ENCODE measurements around the gene PTS.
A peak's percentile ranks its signal among the peaks of the same experiment; 100 is the strongest.

The PTS gene

GRCh38 chr11:112237451-112237850 is 11.2 kb downstream of the PTS start:
- peaks cover 27% of the 10 kb centered on the region for H3K36me3 ChIP-seq (replicated peaks)
- in situ Hi-C loops (cut with HindIII; ENCODE audit: low pct_ligation_motif_present, low sequenced_read_pairs) = no loop called here

GRCh38 chr11:112238041-112238440 is 11.8 kb downstream of the PTS start:
- Histone ChIP-seq H3K27me3 (replicated peaks) (no peaks in the 10 kb centered on the region), H3K36me3 (replicated peaks) (peaks cover 29% of the 10 kb centered on the region), H3K4me3 (ENCODE audit: low read depth, low read length) (no peak overlapping the region), H3K27ac (no peak overlapping the region)
- in situ Hi-C loops (cut with HindIII; ENCODE audit: low pct_ligation_motif_present, low sequenced_read_pairs) = no loop called here
- DNase-seq = no peak
- no peak for TF ChIP-seq CTCF (IDR thresholded peaks at IDR 0.05; ENCODE audit: low read depth, low read length, missing control alignments)

More at GRCh38 chr11:112237451-112237850, 11.2 kb downstream of the PTS start:
- Histone ChIP-seq H3K27me3 (replicated peaks) (no peaks in the 10 kb centered on the region), H3K4me3 (ENCODE audit: low read depth, low read length) (no peak overlapping the region), H3K27ac (no peak overlapping the region)
- no peak for TF ChIP-seq CTCF (IDR thresholded peaks at IDR 0.05; ENCODE audit: low read depth, low read length, missing control alignments)
- DNase-seq = no peak

GRCh38 chr11:112241486-112241885 is 15.3 kb downstream of the PTS start:
- H3K27ac ChIP-seq = no peak overlapping the region
- no peak for TF ChIP-seq CTCF (IDR thresholded peaks at IDR 0.05; ENCODE audit: low read depth, low read length, missing control alignments)
- peak; percentile 55 for DNase-seq
- peaks cover 18% of the 10 kb centered on the region for H3K36me3 ChIP-seq (replicated peaks)
- H3K4me3 ChIP-seq (ENCODE audit: low read depth, low read length) = no peak overlapping the region
- in situ Hi-C loops (cut with HindIII; ENCODE audit: low pct_ligation_motif_present, low sequenced_read_pairs) = no loop called here
- H3K27me3 ChIP-seq (replicated peaks) = no peaks in the 10 kb centered on the region

GRCh38 chr11:112247201-112247600 is 21.0 kb downstream of the PTS start:
- no peak for TF ChIP-seq CTCF (IDR thresholded peaks at IDR 0.05; ENCODE audit: low read depth, low read length, missing control alignments)
- H3K4me3 ChIP-seq (ENCODE audit: low read depth, low read length) = no peak overlapping the region
- no peak overlapping the region for H3K27ac ChIP-seq
- in situ Hi-C loops (cut with HindIII; ENCODE audit: low pct_ligation_motif_present, low sequenced_read_pairs) = no loop called here
- peaks cover 2% of the 10 kb centered on the region for H3K36me3 ChIP-seq (replicated peaks)
- no peaks in the 10 kb centered on the region for H3K27me3 ChIP-seq (replicated peaks)
- no peak for DNase-seq

- TF ChIP-seq CTCF (IDR thresholded peaks at IDR 0.05; ENCODE audit: low read depth, low read length, missing control alignments) = no peak
- H3K27me3 ChIP-seq (replicated peaks) = no peaks in the 10 kb centered on the region
- no peak overlapping the region for H3K27ac ChIP-seq
- no peak for DNase-seq
- no peak overlapping the region for H3K4me3 ChIP-seq (ENCODE audit: low read depth, low read length)
- H3K36me3 ChIP-seq (replicated peaks) = no peaks in the 10 kb centered on the region
- in situ Hi-C loops (cut with HindIII; ENCODE audit: low pct_ligation_motif_present, low sequenced_read_pairs) = no loop called here
Measured at GRCh38 chr11:112248201-112248600, 22.0 kb downstream of the PTS start.

GRCh38 chr11:112249871-112250610 is 23.8 kb downstream of the PTS start:
- no peak for DNase-seq
- in situ Hi-C loops (cut with HindIII; ENCODE audit: low pct_ligation_motif_present, low sequenced_read_pairs) = no loop called here
- Histone ChIP-seq H3K4me3 (ENCODE audit: low read depth, low read length) (no peak overlapping the region), H3K36me3 (replicated peaks) (no peaks in the 10 kb centered on the region), H3K27ac (no peak overlapping the region), H3K27me3 (replicated peaks) (no peaks in the 10 kb centered on the region)
- TF ChIP-seq CTCF (IDR thresholded peaks at IDR 0.05; ENCODE audit: low read depth, low read length, missing control alignments) = no peak
